ENCODE data around the gene ZMYND10.

Gene ZMYND10

GRCh38 chr3:50347187-50347813, 1.8 kb upstream of the ZMYND10 start:
- DNase-seq (ENCODE audit: low read depth in 2 of 2) = peak; percentile 64 to 70

DNA sequence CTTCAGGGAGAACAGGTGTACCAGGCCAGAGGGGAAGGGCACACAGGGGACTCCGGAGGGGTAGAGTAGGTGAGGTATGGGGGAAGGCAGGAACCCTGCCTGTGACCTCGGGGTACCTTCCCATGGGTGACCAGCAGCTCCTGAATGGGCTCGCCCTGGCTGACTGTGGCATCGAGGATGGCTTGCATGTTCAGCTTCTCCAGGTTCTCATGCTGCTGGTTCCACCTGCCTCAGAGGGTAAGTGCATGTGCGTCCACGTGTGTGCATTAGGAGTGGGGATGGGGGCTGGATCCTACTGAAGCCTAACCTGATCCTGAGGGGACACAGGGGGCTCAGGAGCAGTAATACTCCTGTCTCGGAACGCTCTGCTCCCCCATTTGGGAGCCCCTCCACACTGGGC, 524 bp downstream of the ZMYND10 start:
- no peak for DNase-seq (ENCODE audit: low read depth in 2 of 2)

GRCh38 chr3:50342813-50343633, 2.5 kb downstream of the ZMYND10 start:
- DNase-seq (ENCODE audit: low read depth in 2 of 2) = no peak

DNA sequence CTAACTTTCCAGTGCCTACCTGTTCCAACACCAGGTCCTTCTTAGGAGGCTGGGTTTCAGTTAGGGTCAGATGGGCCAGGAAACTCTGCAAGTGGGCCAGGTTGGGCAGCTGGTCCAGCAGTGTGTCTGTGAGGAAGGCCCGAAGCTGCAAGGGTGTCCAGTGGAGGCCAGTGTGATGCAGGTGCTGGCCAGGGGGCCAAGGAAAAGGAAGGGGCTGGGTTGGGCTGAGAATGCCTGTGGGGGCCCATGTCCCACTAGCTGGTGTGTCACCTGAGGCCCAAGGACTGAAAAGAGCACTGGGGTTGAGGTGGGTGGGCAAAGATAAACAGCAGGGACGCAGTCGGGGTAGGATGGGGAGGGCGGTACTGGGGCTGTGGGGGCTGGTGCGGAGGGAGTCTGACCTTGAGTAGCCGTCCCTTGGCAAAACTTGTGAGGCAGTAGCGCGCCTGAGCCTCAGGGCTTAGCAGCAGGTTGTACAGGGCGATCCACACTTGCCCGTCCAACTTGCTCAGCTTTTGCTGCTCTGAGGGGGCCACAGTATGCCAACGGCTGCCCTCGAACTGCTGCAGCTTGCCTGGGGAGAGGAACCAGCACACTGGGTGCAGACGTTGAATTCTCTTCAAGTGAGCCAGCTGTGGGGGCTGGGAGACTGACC, 3.4 kb downstream of the ZMYND10 start:
- DNase-seq (ENCODE audit: low read depth in 2 of 2) = no peak

- DNase-seq (ENCODE audit: low read depth in 2 of 2) = no peak
Observed at GRCh38 chr3:50341537-50341936, 4.0 kb downstream of the ZMYND10 start.

DNA sequence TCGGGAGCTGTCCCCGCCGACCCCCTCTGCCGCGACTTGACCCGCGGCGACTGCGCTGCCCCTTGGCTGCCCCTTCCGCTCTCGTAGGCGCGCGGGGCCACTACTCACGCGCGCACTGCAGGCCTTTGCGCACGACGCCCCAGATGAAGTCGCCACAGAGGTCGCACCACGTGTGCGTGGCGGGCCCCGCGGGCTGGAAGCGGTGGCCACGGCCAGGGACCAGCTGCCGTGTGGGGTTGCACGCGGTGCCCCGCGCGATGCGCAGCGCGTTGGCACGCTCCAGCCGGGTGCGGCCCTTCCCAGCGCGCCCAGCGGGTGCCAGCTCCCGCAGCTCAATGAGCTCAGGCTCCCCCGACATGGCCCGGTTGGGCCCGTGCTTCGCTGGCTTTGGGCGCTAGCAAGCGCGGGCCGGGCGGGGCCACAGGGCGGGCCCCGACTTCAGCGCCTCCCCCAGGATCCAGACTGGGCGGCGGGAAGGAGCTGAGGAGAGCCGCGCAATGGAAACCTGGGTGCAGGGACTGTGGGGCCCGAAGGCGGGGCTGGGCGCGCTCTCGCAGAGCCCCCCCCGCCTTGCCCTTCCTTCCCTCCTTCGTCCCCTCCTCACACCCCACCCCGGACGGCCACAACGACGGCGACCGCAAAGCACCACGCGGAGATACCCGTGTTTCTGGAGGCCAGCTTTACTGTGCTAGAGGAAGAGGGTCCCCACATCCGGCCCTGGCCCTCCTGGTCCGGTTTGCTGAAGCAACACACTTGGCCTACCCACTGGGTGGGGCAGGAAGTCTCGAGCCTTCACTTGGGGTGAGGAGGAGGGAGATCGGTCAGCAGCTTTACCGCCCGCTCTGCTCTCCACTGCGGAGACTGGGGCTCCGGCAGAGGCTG, 4.8 kb downstream of the ZMYND10 start, which contains the start of gene RASSF1:
RASSF1 (minus strand) TSS at position 389 of the 882 bp plus-strand sequence; CDS start at position 358, 31 bp downstream.
- peak; percentile 36 to 57 for DNase-seq (ENCODE audit: low read depth in 2 of 2)

DNA sequence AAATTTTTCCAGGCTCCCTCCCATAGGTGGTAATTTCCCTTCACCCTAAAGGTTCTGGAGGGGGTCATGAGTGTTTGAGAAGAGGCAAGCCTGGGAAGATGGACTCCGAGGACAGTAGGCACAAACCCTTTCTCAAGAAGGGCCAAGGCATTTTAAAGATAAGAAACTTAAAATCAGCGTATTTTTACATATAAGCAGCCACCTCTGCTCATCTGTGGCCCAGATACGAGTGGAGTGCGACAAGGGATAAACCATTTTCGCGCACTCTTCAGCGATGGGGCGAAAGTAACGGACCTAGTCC, 5.4 kb downstream of the ZMYND10 start:
- DNase-seq (ENCODE audit: low read depth in 2 of 2) = no peak

- no peak for DNase-seq (ENCODE audit: low read depth in 2 of 2)
Observed at GRCh38 chr3:50339485-50340146, 5.9 kb downstream of the ZMYND10 start.

GRCh38 chr3:50338965-50339364, 6.6 kb downstream of the ZMYND10 start:
- DNase-seq (ENCODE audit: low read depth in 2 of 2) = no peak

DNA sequence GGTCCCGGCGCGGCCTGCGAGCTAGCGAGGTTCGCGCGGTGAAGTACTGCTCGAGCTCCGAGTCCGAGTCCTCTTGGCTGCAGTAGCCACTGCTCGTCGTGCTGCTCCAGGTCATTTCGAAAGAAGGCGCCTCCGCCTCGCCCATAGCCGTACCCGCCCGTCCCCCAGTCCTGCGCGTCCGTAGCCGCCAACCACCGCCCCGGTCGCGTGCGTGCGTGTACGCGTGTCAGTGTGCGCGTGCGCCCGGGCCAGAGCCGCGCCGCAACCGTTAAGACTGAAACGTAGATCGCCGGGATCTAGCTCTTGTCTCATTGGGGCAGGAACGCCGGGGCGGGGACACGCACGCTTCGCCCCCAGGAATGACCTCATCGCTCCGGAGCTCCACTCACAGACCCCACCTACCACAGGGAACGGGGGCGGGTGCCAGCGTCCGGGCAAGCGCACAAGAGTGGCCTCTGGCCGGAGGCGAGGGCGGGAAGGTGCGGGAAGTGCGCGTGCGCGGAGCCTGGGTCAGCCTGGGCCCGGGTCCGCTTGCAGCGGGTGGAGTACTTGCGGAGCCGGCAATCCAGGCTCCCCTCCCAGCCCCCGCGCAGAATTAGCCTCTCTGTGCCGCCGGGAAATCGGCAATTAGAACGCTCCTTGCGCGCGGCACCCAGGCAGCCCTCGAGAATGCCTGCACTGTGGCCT, 8.2 kb downstream of the ZMYND10 start:
- DNase-seq (ENCODE audit: low read depth in 2 of 2) = peak; percentile 91 to 96

- no peak for DNase-seq (ENCODE audit: low read depth in 2 of 2)
Observed at GRCh38 chr3:50336452-50337174, 8.9 kb downstream of the ZMYND10 start.

- no peak for DNase-seq (ENCODE audit: low read depth in 2 of 2)
Observed at GRCh38 chr3:50334339-50335075, 11.0 kb downstream of the ZMYND10 start.

GRCh38 chr3:50333744-50334328, 11.7 kb downstream of the ZMYND10 start:
- no peak for DNase-seq (ENCODE audit: low read depth in 2 of 2)

- DNase-seq (ENCODE audit: low read depth in 2 of 2) = no peak
Observed at GRCh38 chr3:50331364-50331907, 14.1 kb downstream of the ZMYND10 start.

DNA sequence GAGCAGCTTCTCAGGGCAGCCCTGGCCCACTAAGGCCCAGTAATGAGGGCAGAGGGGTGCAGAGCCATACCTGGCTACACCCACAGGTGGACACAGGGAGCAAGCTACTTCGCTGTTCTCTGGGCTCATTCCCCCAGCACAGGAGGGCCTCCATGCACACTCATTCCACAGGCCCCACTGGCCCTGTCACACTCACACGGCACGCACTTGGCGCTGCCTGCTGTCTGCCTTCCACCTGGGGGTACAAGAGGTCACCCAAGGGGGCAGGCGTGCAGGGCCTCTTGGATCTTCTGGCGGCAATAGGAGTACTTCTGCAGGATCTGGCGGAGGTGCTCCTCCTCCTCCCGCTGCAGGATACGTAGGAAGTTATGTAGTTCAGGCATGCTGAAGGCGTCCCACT, 15.2 kb downstream of the ZMYND10 start:
- DNase-seq (ENCODE audit: low read depth in 2 of 2) = no peak

DNA sequence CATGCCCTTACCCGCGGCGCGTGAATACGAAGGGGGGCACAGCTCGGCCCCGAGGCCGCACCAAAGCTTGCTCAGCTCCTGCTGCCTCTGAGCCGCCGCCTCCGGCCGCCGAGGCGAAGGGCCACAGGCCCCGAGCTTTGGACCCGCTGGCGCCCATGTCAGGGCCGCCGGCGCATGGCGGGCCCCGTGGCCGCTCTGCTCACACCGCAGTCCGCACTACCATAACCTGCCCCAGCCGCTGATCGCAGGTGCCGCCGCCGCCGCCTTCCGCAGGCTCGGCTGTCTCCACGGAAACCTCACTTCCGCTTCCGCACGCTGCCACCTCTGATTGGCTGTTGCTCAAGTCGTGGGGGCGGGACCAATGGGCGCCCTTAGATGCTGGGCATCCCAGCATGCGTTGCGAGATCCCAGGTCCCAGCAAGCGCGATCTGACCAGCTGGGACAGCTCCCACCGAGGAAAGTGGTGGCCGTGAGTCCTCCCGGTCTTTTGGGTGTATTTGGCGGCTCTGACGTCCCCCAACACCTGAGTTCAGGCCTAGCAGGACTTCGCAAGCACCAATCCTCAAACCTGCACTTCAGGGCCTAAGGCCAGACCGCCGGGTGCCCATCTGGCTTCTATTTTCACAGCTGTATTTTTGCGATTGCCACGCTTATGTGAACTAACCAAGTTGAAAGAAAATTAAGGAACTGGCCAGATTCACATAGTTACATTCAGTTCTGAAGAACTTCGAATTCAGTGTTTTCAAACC, 17.4 kb downstream of the ZMYND10 start, which contains the start of gene TUSC2:
TUSC2 (minus strand) TSS at position 281 of the 749 bp plus-strand sequence; CDS start at position 157, 124 bp downstream.
- peak; percentile 90 to 92 for DNase-seq (ENCODE audit: low read depth in 2 of 2)

- no peak for DNase-seq (ENCODE audit: low read depth in 2 of 2)
Observed at GRCh38 chr3:50327129-50327528, 18.4 kb downstream of the ZMYND10 start.

- no peak for DNase-seq (ENCODE audit: low read depth in 2 of 2)
Observed at GRCh38 chr3:50326182-50326541, 19.4 kb downstream of the ZMYND10 start.

All from stimulated activated CD8-positive, alpha-beta memory T cell treated with anti-CD3 and anti-CD28 coated beads, Interleukin-7, amount 100 ng/mL, for 4 hours (primary cell).